Osteoblast (primary cell): ENCODE measurements around the gene GCC1. TPM values are rescaled to one million over a fixed set of nuclear protein-coding genes. Genes with fewer than 3 reads are reported as not detected.

Experiments
- DNase-seq: peaks from one replicate; pipeline ENCODE4 v3.0.0; 2011; ENCODE audit warnings: low spot score, mixed read lengths; ENCODE audit not compliant: insufficient read length; ENCODE audit errors: missing footprints
- H2AFZ ChIP-seq: 2 replicates; pipeline ENCODE4 v1.6.0; 2011; ENCODE audit warnings: mild to moderate bottlenecking, low read length
- H3K27ac ChIP-seq: 2 replicates; pipeline ENCODE4 v1.5.1; 2011; ENCODE audit warnings: mild to moderate bottlenecking, low read depth, low read length, moderate library complexity
- H3K27me3 ChIP-seq: 2 replicates; pipeline ENCODE4 v1.6.0; 2012; ENCODE audit warnings: mild to moderate bottlenecking, control low read depth, inconsistent platforms, low read length, moderate library complexity; ENCODE audit not compliant: insufficient read depth
- H3K36me3 ChIP-seq: 2 replicates; pipeline ENCODE4 v1.5.1; 2011; ENCODE audit warnings: mild to moderate bottlenecking, low read length, control low read depth, moderate library complexity; ENCODE audit not compliant: insufficient read depth
- H3K4me1 ChIP-seq: 2 replicates; pipeline ENCODE4 v1.5.1; 2011; ENCODE audit warnings: mild to moderate bottlenecking, low read length, control low read depth, moderate library complexity; ENCODE audit not compliant: insufficient read depth
- H3K4me2 ChIP-seq: 2 replicates; pipeline ENCODE4 v1.6.0; 2011; ENCODE audit warnings: mild to moderate bottlenecking, low read length; ENCODE audit not compliant: insufficient read depth
- H3K4me3 ChIP-seq: fragments of 200-600 bp; sonication (generic); 3 replicates; pipeline ENCODE4 v1.5.1; 2012; ENCODE audit warnings: mild to moderate bottlenecking, low read length, inconsistent platforms; ENCODE audit not compliant: insufficient read depth
- H3K79me2 ChIP-seq: 2 replicates; pipeline ENCODE4 v1.6.0; 2012; ENCODE audit warnings: mild to moderate bottlenecking, low read length, control low read depth, inconsistent platforms; ENCODE audit not compliant: insufficient read depth
- H3K9me3 ChIP-seq: 2 replicates; pipeline ENCODE4 v1.5.1; 2011; ENCODE audit warnings: low read depth, low read length, control low read depth
- H4K20me1 ChIP-seq: 2 replicates; pipeline ENCODE4 v1.6.0; 2012; ENCODE audit warnings: mild to moderate bottlenecking, low read length, control low read depth; ENCODE audit not compliant: insufficient read depth
- CTCF ChIP-seq: IDR thresholded peaks from 2 replicates; pipeline ENCODE4 v1.5.1; 2011; ENCODE audit warnings: mild to moderate bottlenecking, low read depth, low read length, moderate library complexity; ENCODE audit errors: extremely low read depth
- total RNA-seq: library from RNA; depleted of rRNA; stranded (reverse); fragments of >200 nt; gene quantifications from 2 replicates; pipeline ENCODE4 v1.2.3, GENCODE V29; 2012

The GCC1 gene
- total RNA-seq, 1 donor, result 24.2 TPM

GRCh38 chr7:127556404-127556803 lies 29.0 kb downstream of the GCC1 start:
- Histone ChIP-seq H3K4me3 (no peak overlapping the region), H3K9me3 (no peaks in the 10 kb centered on the region), H3K27ac (no peak overlapping the region), H3K36me3 (no peaks in the 10 kb centered on the region), H3K79me2 (no peaks in the 10 kb centered on the region), H3K27me3 (no peaks in the 10 kb centered on the region), H2AFZ (no peak overlapping the region), H4K20me1 (no peaks in the 10 kb centered on the region), H3K4me1 (no peaks in the 10 kb centered on the region), H3K4me2 (no peak overlapping the region)
- DNase-seq, result no peak
- TF ChIP-seq CTCF, result no peak

GRCh38 chr7:127551941-127552340 lies 33.5 kb downstream of the GCC1 start:
- DNase-seq, result no peak
- no peak for TF ChIP-seq CTCF
- no peaks in the 10 kb centered on the region for H3K27me3 ChIP-seq
- no peaks in the 10 kb centered on the region for H4K20me1 ChIP-seq
- peaks cover 2% of the 10 kb centered on the region for H3K4me1 ChIP-seq
- no peak overlapping the region for H3K4me2 ChIP-seq
- no peak overlapping the region for H2AFZ ChIP-seq
- H3K4me3 ChIP-seq, result no peak overlapping the region
- H3K27ac ChIP-seq, result no peak overlapping the region
- no peaks in the 10 kb centered on the region for H3K36me3 ChIP-seq
- no peaks in the 10 kb centered on the region for H3K9me3 ChIP-seq
- no peaks in the 10 kb centered on the region for H3K79me2 ChIP-seq

GRCh38 chr7:127550247-127550646 lies 35.1 kb downstream of the GCC1 start:
- Histone ChIP-seq H3K79me2 (no peaks in the 10 kb centered on the region), H4K20me1 (no peaks in the 10 kb centered on the region), H3K36me3 (no peaks in the 10 kb centered on the region), H2AFZ (no peak overlapping the region), H3K27me3 (no peaks in the 10 kb centered on the region), H3K4me1 (peaks cover 2% of the 10 kb centered on the region), H3K4me3 (no peak overlapping the region), H3K27ac (no peak overlapping the region), H3K4me2 (no peak overlapping the region), H3K9me3 (no peaks in the 10 kb centered on the region)
- peak; percentile 39 for TF ChIP-seq CTCF
- DNase-seq, result peak; percentile 29

- no peak for TF ChIP-seq CTCF
- no peak overlapping the region for H3K4me2 ChIP-seq
- peaks cover 2% of the 10 kb centered on the region for H3K4me1 ChIP-seq
- no peak overlapping the region for H3K4me3 ChIP-seq
- H3K27me3 ChIP-seq, result no peaks in the 10 kb centered on the region
- no peak overlapping the region for H3K27ac ChIP-seq
- H4K20me1 ChIP-seq, result no peaks in the 10 kb centered on the region
- H3K9me3 ChIP-seq, result no peaks in the 10 kb centered on the region
- no peak overlapping the region for H2AFZ ChIP-seq
- no peaks in the 10 kb centered on the region for H3K79me2 ChIP-seq
- H3K36me3 ChIP-seq, result no peaks in the 10 kb centered on the region
- DNase-seq, result no peak
Observed at GRCh38 chr7:127546313-127546712, 39.1 kb downstream of the GCC1 start.
